Measurements from ENCODE around the gene HIPK2.
"Not testable (repeated sequence)": the region's sequence is repeated elsewhere in the genome, so short reads cannot be mapped to it uniquely, and the experiment has no call there.

The HIPK2 gene

GRCh38 chr7:139560199-139560598 is 217.6 kb downstream of the HIPK2 start:
- ATAC-seq (ENCODE audit: insufficient read depth, low read depth) (no peak), DNase-seq (no peak)
- no peak for TF ChIP-seq CTCF (IDR thresholded peaks at IDR 0.05; ENCODE audit: borderline replicate concordance, extremely low read depth, low read length, poor library complexity, severe bottlenecking)
- no peak for TF ChIP-seq EZH2 (IDR thresholded peaks at IDR 0.05; ENCODE audit: borderline replicate concordance, low read depth, low read length, severe bottlenecking)
- H3K4me1 ChIP-seq (ENCODE audit: insufficient read depth, low read length), result no peaks in the 10 kb centered on the region
- no peaks in the 10 kb centered on the region for H3K27me3 ChIP-seq (ENCODE audit: insufficient read depth, low read length, poor library complexity)
- no peak overlapping the region for H3K27ac ChIP-seq (ENCODE audit: low read length)
- no peak overlapping the region for H3K9ac ChIP-seq (ENCODE audit: low read depth, low read length)
- no peak overlapping the region for H3K4me3 ChIP-seq (ENCODE audit: low read depth in 1 of 2, low read length in 2 of 2)
- H3K79me2 ChIP-seq (ENCODE audit: insufficient read depth, low read length), result no peaks in the 10 kb centered on the region
- H3K9me3 ChIP-seq (ENCODE audit: insufficient read depth, low read length, severe bottlenecking), result no peaks in the 10 kb centered on the region
- H3K4me2 ChIP-seq (ENCODE audit: insufficient read depth, low read length), result no peak overlapping the region
- H4K20me1 ChIP-seq (ENCODE audit: insufficient read depth, low read length), result no peaks in the 10 kb centered on the region
- H3K36me3 ChIP-seq (ENCODE audit: insufficient read depth, low read length), result no peaks in the 10 kb centered on the region
- no peak overlapping the region for H2AFZ ChIP-seq (ENCODE audit: low read depth, low read length)

- Histone ChIP-seq H3K4me1 (ENCODE audit: insufficient read depth, low read length) (no peaks in the 10 kb centered on the region), H3K9me3 (ENCODE audit: insufficient read depth, low read length, severe bottlenecking) (no peaks in the 10 kb centered on the region), H3K9ac (ENCODE audit: low read depth, low read length) (no peak overlapping the region), H3K27ac (ENCODE audit: low read length) (no peak overlapping the region), H3K4me3 (ENCODE audit: low read depth in 1 of 2, low read length in 2 of 2) (no peak overlapping the region), H3K4me2 (ENCODE audit: insufficient read depth, low read length) (no peak overlapping the region), H3K27me3 (ENCODE audit: insufficient read depth, low read length, poor library complexity) (no peaks in the 10 kb centered on the region), H3K36me3 (ENCODE audit: insufficient read depth, low read length) (no peaks in the 10 kb centered on the region), H2AFZ (ENCODE audit: low read depth, low read length) (no peak overlapping the region), H4K20me1 (ENCODE audit: insufficient read depth, low read length) (no peaks in the 10 kb centered on the region), H3K79me2 (ENCODE audit: insufficient read depth, low read length) (no peaks in the 10 kb centered on the region)
- ATAC-seq (ENCODE audit: insufficient read depth, low read depth), result no peak
- no peak for DNase-seq
- TF ChIP-seq EZH2 (IDR thresholded peaks at IDR 0.05; ENCODE audit: borderline replicate concordance, low read depth, low read length, severe bottlenecking), result no peak
- no peak for TF ChIP-seq CTCF (IDR thresholded peaks at IDR 0.05; ENCODE audit: borderline replicate concordance, extremely low read depth, low read length, poor library complexity, severe bottlenecking)
Observed at GRCh38 chr7:139559364-139560105, 218.3 kb downstream of the HIPK2 start.

- no peak overlapping the region for H3K27ac ChIP-seq (ENCODE audit: low read length)
- DNase-seq (no peak), ATAC-seq (ENCODE audit: insufficient read depth, low read depth) (no peak)
- no peaks in the 10 kb centered on the region for H3K79me2 ChIP-seq (ENCODE audit: insufficient read depth, low read length)
- TF ChIP-seq EZH2 (IDR thresholded peaks at IDR 0.05; ENCODE audit: borderline replicate concordance, low read depth, low read length, severe bottlenecking) (no peak), CTCF (IDR thresholded peaks at IDR 0.05; ENCODE audit: borderline replicate concordance, extremely low read depth, low read length, poor library complexity, severe bottlenecking) (no peak)
- no peaks in the 10 kb centered on the region for H3K4me1 ChIP-seq (ENCODE audit: insufficient read depth, low read length)
- H3K9me3 ChIP-seq (ENCODE audit: insufficient read depth, low read length, severe bottlenecking), result no peaks in the 10 kb centered on the region
- H3K27me3 ChIP-seq (ENCODE audit: insufficient read depth, low read length, poor library complexity), result no peaks in the 10 kb centered on the region
- H3K9ac ChIP-seq (ENCODE audit: low read depth, low read length), result no peak overlapping the region
- H3K36me3 ChIP-seq (ENCODE audit: insufficient read depth, low read length), result no peaks in the 10 kb centered on the region
- H2AFZ ChIP-seq (ENCODE audit: low read depth, low read length), result no peak overlapping the region
- H4K20me1 ChIP-seq (ENCODE audit: insufficient read depth, low read length), result no peaks in the 10 kb centered on the region
- no peak overlapping the region for H3K4me3 ChIP-seq (ENCODE audit: low read depth in 1 of 2, low read length in 2 of 2)
- H3K4me2 ChIP-seq (ENCODE audit: insufficient read depth, low read length), result no peak overlapping the region
Observed at GRCh38 chr7:139557857-139558581, 219.8 kb downstream of the HIPK2 start.

GRCh38 chr7:139553991-139554700 is 223.7 kb downstream of the HIPK2 start:
- H3K4me2 ChIP-seq (ENCODE audit: insufficient read depth, low read length); DNase-seq; H3K4me1 ChIP-seq (ENCODE audit: insufficient read depth, low read length); H4K20me1 ChIP-seq (ENCODE audit: insufficient read depth, low read length); H3K27me3 ChIP-seq (ENCODE audit: insufficient read depth, low read length, poor library complexity); H3K9ac ChIP-seq (ENCODE audit: low read depth, low read length); H3K36me3 ChIP-seq (ENCODE audit: insufficient read depth, low read length); ATAC-seq (ENCODE audit: insufficient read depth, low read depth); H2AFZ ChIP-seq (ENCODE audit: low read depth, low read length); H3K4me3 ChIP-seq (ENCODE audit: low read depth in 1 of 2, low read length in 2 of 2); H3K27ac ChIP-seq (ENCODE audit: low read length); H3K79me2 ChIP-seq (ENCODE audit: insufficient read depth, low read length); H3K9me3 ChIP-seq (ENCODE audit: insufficient read depth, low read length, severe bottlenecking): not testable (repeated sequence)

Measured in DND-41 (cell line).